Kidney (tissue), 14 donors: ENCODE data around the gene PSMB10. TPM values are rescaled to one million over a fixed set of nuclear protein-coding genes. Genes with fewer than 3 reads are reported as not detected.

Experiments
- DNase-seq, 5 donors: peaks; one replicate each; pipeline ENCODE4 v3.0.0-alpha.2; 2013 to 2020
- FAIRE-seq: peaks from 2 replicates; lab custom pipeline; 2012; peaks lifted over from hg19 to GRCh38; lab: Jason Lieb, UNC
- H3K27ac ChIP-seq, 2 donors: one replicate each; pipeline ENCODE4 v1.7.0; 2013; ENCODE audit warnings: low read depth in 2 of 2, low read length in 2 of 2, inconsistent platforms in 1 of 2
- H3K27me3 ChIP-seq: one replicate; pipeline ENCODE4 v1.7.1; 2013; ENCODE audit warnings: low read length, inconsistent platforms; ENCODE audit not compliant: control insufficient read depth, insufficient read depth
- H3K36me3 ChIP-seq, 3 donors: one replicate each; pipeline versions ENCODE4 v1.7.0 to v1.7.1; 2013; ENCODE audit warnings: low read length in 3 of 3, control low read depth in 1 of 3, inconsistent platforms in 1 of 3; ENCODE audit not compliant: insufficient read depth in 3 of 3, control insufficient read depth in 2 of 3
- H3K4me1 ChIP-seq, 3 donors: one replicate each; pipeline versions ENCODE4 v1.7.0 to v1.7.1; 2013; ENCODE audit warnings: low read length in 3 of 3, inconsistent platforms in 1 of 3, low read depth in 1 of 3; ENCODE audit not compliant: control insufficient read depth in 2 of 3, insufficient read depth in 2 of 3
- H3K4me3 ChIP-seq, 3 donors: one replicate each; pipeline versions ENCODE4 v1.7.0 to v1.8.1; 2013; ENCODE audit warnings: low read length in 3 of 3, control low read depth in 1 of 3, inconsistent platforms in 1 of 3
- H3K9ac ChIP-seq, 3 donors: one replicate each; pipeline versions ENCODE4 v1.7.0 to v1.7.1; 2013; ENCODE audit warnings: low read length in 3 of 3, control low read depth in 1 of 3, inconsistent platforms in 1 of 3
- H3K9me3 ChIP-seq, 3 donors: one replicate each; pipeline versions ENCODE4 v1.7.0 to v1.7.1; 2013; ENCODE audit warnings: low read length in 3 of 3, control low read depth in 1 of 3, inconsistent platforms in 1 of 3; ENCODE audit not compliant: control insufficient read depth in 2 of 3, insufficient read depth in 1 of 3
- intact Hi-C: fragments of 100-400 bp; cut with DNase I; formaldehyde crosslinking; loops from one replicate; pipeline ENCODE4 v1.11.1; 2022
- polyA plus RNA-seq: library from polyadenylated mRNA; stranded (reverse); fragments of 350-450 nt; fragmentation: Illumina TruSeq; extraction: RNeasy Lipid Tissue Mini Kit (QIAGEN cat#74804); gene quantifications from one replicate; pipeline ENCODE4 v1.2.3, GENCODE V29; 2014; ENCODE audit warnings: low read depth, low replicate concordance; ENCODE audit not compliant: insufficient read depth
- total RNA-seq: library from RNA; stranded (reverse); fragmentation: NEBNext Ultra II Directional; extraction: Animal tissue kit (Norgen Biotek cat#: 25700); gene quantifications from one replicate; pipeline ENCODE4 v1.2.1, GENCODE V29; 2021
- TF ChIP-seq, protein P1 (sequence below): IDR thresholded peaks from 3 replicates; pipeline ENCODE4 v1.5.1; 2012; ENCODE audit warnings: mild to moderate bottlenecking, moderate library complexity, borderline replicate concordance; ENCODE audit not compliant: insufficient read depth; ENCODE audit errors: extremely low read depth
- donor health status: control.
- donor health status: control.
- donor health status: control.
- donor health status: control.
- donor health status: control.
- donor health status: DM: yes; HTN: yes; CAD: no.
- donor health status: Normal renal cell carcinoma (clear cell type).

Gene PSMB10
- total and polyA plus RNA-seq, 2 donors from 2014 or later: 76.4 to 78.6 TPM

DNA sequence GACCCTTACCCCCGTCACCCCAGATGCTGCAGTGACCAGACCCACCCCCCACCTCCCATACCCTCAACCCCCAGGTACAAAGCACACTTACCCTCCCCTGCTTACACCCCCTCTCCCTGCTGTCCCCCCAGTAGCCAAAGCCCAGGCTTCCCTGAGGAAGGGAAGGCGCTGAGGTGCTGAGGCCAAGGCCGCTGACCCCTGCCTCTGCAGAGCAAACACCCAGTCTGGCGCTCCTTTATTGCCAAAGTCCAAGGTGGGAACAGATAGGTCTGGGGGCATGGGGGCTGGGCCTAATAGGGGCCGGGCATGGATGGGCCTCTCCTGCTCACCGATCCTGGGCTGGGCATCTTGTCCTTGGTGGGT is 6.6 kb upstream of the PSMB10 start:
- intact Hi-C loops: no loop called here

DNA sequence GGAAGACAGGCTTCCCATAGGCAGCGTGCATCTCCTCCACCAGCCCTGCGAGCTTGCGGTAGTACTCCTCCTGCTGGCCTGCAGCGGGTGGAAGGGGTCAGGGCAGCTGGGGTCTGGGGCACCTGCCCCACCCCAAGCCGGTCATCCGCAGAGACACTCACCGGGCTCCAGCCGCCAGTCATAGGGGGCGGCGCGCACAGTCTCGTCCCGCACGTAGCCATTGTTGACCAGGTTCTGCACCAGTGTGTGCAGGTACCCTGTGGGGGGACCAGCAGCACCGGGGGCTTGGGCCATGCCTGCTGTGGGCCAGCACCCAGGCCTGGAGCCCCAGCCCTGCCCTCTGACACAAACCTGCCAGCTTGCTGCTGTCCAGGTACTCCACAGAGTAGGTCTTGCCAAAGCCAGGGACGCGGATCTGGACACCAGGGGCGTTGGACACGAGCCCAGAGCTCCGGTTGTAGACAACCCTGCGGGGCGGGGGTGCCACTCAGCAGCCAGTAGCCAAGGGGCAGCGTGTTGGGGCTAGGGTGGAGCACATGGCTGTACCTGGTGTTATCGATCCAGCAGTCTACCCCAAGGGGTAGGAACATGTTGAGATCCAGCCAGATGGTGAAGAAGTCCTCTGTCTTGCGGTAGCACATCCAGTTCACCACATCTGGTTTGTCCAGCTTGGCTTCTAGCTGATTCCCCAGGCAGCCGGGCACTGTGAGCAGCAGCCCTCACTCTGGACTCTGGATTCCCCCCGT is 6.0 kb upstream of the PSMB10 start:
- Histone ChIP-seq H3K27me3 (no peaks in the 10 kb centered on the region), H3K4me1 (peaks cover 0 to 9% (median 0%) of the 10 kb centered on the region in 3 donors), H3K36me3 (peaks cover 0 to 30% (median 2%) of the 10 kb centered on the region in 3 donors), H3K9ac (no peak overlapping the region), H3K27ac (no peak overlapping the region), H3K9me3 (no peaks in the 10 kb centered on the region), H3K4me3 (no peak overlapping the region)
- intact Hi-C loops: no loop called here
- DNase-seq: no peak
- FAIRE-seq: no peak
- TF ChIP-seq, protein P1, sequence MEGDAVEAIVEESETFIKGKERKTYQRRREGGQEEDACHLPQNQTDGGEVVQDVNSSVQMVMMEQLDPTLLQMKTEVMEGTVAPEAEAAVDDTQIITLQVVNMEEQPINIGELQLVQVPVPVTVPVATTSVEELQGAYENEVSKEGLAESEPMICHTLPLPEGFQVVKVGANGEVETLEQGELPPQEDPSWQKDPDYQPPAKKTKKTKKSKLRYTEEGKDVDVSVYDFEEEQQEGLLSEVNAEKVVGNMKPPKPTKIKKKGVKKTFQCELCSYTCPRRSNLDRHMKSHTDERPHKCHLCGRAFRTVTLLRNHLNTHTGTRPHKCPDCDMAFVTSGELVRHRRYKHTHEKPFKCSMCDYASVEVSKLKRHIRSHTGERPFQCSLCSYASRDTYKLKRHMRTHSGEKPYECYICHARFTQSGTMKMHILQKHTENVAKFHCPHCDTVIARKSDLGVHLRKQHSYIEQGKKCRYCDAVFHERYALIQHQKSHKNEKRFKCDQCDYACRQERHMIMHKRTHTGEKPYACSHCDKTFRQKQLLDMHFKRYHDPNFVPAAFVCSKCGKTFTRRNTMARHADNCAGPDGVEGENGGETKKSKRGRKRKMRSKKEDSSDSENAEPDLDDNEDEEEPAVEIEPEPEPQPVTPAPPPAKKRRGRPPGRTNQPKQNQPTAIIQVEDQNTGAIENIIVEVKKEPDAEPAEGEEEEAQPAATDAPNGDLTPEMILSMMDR: no peak

More for the DNA sequence above, 6.6 kb upstream of the PSMB10 start:
- no peak overlapping the region for H3K4me3 ChIP-seq
- peaks cover 0 to 35% (median 4%) of the 10 kb centered on the region in 3 donors for H3K36me3 ChIP-seq
- DNase-seq (no peak), FAIRE-seq (no peak)
- peaks cover 0 to 9% (median 0%) of the 10 kb centered on the region in 3 donors for H3K4me1 ChIP-seq
- no peak overlapping the region for H3K9ac ChIP-seq
- no peaks in the 10 kb centered on the region for H3K9me3 ChIP-seq
- H3K27ac ChIP-seq: no peak overlapping the region
- TF ChIP-seq, protein P1: no peak
- H3K27me3 ChIP-seq: no peaks in the 10 kb centered on the region

- Histone ChIP-seq H3K27me3 (no peaks in the 10 kb centered on the region), H3K4me1 (peaks cover 0 to 11% (median 2%) of the 10 kb centered on the region in 3 donors), H3K36me3 (peaks cover 0 to 29% (median 2%) of the 10 kb centered on the region in 3 donors), H3K27ac (no peak overlapping the region), H3K9ac (no peak overlapping the region), H3K9me3 (no peaks in the 10 kb centered on the region), H3K4me3 (no peak overlapping the region)
- DNase-seq (peak in 2 of 5 donors; percentile 39 to 44), FAIRE-seq (no peak)
- TF ChIP-seq, protein P1: peak; percentile 49
- intact Hi-C loops: no loop called here
Observed at GRCh38 chr16:67942200-67942509, 5.5 kb upstream of the PSMB10 start.
